Measurements from ENCODE around the gene WDR13.
"Not testable (repeated sequence)": the region's sequence is repeated elsewhere in the genome, so short reads cannot be mapped to it uniquely, and the experiment has no call there.

Gene WDR13

DNA sequence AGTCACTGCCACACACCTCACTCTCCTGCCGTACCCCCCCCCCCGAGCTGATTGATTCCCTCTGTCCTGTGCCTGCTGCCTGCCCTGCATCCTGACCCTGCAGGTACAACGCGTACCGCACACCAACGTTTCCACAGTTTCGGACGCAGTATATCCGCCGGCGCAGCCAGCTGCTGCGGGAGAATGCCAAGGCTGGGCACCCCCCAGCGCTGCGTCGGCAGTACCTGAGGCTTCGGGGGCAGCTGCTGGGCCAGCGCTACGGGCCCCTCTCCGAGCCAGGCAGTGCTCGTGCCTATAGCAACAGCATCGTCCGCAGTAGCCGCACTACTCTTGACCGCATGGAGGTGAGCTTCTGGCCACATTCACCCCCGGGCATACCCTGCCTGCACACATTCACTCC lies 1.3 kb downstream of the WDR13 start:
- no peak for DNase-seq

GRCh38 chrX:48599341-48599740 lies 2.0 kb downstream of the WDR13 start:
- no peak for DNase-seq

- no peak for DNase-seq
These were observed 2.9 kb downstream of the WDR13 start for GRCh38 chrX:48600226-48600625.

DNA sequence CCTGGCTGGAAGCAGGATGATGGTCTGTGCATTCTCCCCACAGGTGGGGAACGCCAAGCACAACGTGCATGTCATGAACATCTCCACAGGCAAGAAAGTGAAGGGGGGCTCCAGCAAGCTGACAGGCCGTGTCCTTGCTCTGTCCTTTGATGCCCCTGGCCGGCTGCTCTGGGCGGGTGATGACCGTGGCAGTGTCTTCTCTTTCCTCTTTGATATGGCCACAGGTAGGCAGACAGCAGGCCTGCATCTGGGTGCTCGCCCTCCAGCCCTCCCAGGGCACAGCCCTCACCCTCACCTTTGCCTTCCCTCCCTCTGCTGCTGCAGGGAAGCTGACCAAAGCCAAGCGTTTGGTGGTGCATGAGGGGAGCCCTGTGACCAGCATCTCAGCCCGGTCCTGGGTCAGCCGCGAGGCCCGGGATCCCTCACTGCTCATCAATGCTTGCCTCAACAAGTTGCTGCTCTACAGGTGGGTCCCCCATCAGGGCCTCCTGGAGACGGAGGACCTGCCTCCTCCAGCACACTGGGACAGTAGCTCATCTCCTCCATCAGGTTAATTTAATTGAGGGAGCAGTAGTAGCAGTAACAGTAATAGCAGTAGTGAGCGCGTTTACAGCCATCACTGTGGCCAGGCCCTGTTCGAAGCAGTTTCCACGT lies 4.6 kb downstream of the WDR13 start:
- no peak for DNase-seq

- no peak for DNase-seq
These were observed 7.4 kb downstream of the WDR13 start for GRCh38 chrX:48604701-48605100.

DNA sequence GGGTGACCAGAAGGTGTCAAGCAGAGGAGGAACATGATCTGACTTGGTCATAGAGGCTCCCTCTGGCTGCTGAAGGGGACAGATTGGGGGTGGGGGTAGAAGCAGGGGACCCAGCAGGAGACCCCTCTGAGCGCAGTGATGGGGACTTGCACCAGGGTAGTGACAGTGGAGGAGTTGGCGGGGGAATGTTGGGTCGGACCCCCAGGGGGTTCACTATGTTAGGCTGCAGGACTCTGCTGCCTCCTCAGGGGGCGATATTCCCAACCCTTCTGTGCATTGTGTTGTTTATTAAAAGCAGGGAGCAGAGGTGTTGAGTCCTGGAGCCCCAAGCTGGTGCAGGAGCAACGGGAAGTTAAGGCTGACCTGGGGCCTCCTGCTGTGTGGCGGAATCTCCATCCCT lies 8.8 kb downstream of the WDR13 start:
- no peak for DNase-seq

DNA sequence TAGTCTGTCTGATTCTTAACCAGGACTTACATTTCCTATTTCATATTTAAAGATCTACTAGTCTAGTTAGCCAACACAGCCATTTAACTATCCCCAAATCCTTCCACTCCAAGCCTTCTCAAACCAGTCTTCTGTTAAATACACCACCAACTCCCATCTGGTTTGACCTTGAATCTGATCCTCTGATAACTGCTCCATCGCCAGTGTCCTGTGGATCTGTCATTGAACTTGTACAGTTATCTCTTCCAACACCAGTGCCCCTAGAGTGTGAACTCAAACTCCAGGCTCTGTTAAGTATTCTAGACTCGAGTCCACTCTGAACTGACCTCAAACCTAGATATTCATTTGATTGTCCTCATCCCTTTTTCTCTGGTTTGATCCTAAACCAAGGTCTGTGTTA lies 14.4 kb downstream of the WDR13 start:
- DNase-seq = no peak

DNA sequence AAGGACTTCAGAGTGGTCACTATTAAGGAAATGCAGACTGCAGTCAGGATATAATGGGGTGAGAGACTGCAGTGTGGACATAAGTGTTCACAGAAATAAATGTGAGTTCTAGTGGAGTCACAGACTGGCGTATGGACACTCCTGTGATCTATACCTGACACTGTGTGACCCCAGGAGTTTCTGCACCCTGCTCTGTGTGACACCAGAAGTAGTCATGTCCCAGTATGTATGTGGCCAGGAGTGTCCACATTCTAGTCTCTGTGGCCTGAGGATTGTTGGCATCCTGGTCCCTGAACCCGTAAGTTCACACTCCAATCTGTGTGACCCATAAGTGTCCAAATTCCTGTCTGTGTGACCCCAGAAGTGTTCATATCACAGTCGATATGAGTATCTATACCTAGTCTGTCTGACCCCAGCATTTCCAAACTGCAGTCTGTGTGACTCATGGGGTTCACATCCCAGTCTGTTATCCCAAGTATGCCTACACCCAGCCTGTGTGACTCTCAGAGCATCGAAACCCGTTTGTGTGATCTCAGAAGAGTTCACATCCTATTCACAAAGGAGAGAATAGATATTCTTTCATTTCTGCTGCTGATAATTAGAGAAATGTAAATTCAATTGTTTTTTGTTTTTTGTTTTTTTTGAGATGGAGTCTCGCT lies 16.3 kb downstream of the WDR13 start:
- no peak for DNase-seq

DNA sequence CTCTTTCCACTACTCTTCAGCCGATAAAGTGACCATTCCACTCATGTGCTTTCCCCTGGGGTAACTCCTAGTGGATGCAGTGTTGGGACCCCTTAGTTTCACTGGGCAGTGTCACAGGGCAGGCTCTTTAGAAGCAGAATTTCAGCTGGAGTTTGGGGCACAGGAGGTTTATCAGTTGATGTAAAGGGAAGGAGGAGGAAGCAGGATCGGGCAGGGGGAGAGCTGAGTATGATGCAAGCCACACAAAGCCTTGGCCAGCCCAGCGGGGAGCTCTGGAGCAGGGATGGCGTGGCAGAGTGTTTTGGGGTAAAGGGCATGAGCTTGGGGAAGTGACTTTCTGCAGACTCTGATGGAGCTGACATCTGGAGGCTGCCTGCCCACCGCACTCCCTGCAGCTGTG lies 19.3 kb downstream of the WDR13 start:
- peak in 1 of 2 donors; percentile 4 for DNase-seq

DNA sequence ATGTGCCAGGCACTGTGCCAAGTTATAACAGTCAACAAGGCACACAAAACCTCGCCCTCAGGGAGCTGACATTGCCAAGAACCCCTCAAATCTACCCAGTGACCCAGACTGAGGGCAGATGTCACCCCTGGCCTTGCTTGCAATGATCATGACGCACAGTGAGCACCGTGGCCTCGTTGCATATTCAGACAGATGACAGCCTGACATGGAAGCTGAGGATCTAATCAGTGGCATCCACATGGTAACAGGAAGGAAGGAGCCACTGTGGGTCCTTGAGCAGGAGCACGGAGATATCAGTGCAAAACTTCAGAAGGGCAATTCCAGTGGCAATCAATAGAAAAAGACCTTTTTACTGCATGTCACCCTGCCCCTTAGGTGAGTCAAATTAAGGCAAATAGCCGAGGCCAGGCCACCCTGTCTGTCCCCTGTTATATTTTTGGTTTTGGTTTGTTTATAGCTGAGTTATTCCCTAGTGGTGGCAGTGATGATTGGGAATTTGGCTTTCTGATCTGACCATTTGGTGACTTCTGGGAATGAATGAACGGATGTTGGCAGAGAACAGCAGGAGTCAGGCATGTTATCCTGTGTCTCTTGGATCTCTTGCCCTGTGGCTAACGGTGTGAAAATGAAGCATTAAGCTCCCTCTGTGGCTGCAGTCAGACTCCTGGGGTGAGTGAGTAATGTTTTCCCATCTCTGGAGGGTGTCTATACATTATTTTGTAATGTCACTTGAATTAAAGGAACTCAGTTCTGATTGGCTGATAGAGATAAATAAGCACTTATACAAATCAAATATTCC lies 20.4 kb downstream of the WDR13 start:
- DNase-seq = peak in 1 of 2 donors; percentile 8

DNA sequence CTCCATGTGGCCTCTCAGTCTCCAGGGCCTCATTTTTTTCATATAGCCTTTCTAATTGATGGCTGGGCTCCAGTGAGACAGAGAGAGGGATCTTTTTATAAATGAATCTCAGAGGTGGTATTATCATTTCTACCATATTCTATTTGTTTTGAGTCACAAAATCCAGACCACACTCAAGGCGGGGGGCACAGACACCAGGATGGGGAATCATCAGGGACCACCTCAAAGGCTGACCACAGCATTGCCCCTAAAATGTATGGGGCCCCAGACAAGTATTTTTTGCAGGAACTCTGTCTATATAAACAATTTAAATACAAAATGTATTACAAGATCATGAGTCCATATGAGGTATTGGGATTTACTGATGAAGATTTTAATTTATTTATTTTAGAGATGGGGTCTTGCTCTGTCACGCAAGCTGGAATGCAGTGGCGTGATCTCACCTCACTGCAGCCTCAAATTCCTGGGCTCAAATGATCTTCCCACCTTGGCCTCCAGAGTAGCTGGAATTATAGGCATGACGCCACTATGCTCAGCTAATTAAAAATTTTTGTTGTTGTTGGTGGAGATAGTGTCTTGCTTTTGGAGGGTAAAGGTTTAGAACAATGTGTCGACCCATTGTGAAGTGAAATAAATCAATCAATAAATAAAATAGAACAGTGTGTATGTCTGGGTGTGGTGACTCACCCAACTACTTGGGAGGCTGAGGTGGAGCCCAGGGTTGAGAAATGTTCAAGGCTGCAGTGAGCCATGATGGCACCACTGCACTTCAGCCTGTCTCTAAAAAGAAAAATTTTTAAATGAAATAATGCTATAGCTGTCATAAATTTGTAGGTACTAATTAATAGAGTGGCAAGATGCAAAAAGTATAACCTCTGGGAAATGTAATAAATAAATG lies 29.4 kb downstream of the WDR13 start:
- DNase-seq = peak in 1 of 2 donors; percentile 2

- DNase-seq = peak; percentile 76 to 86
These were observed 34.2 kb downstream of the WDR13 start for GRCh38 chrX:48631376-48632090.

DNA sequence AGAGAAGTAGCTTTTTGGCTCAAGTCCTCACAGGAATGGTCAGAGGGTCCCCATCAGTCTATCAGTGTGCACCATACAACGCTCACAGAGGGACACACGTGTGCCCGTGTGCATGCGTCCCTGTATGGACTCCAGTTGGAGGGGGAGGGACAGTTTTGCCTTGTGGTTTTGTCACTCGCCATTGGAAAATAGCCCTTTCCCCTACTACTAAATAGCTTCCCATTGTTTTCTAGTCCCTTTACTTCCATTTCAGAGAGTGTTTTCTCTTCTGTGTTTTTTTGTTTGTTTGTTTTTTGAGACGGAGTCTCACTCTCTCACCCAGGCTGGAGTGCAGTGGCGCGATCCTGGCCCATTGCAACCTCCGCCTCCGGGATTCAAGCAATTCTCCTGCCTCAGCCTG lies 34.9 kb downstream of the WDR13 start:
- DNase-seq = no peak

GRCh38 chrX:48636301-48636700 lies 39.0 kb downstream of the WDR13 start:
- no peak for DNase-seq

- DNase-seq = no peak
These were observed 39.5 kb downstream of the WDR13 start for GRCh38 chrX:48636776-48637175.

GRCh38 chrX:48645669-48646068 lies 48.4 kb downstream of the WDR13 start:
- DNase-seq = no peak

DNA sequence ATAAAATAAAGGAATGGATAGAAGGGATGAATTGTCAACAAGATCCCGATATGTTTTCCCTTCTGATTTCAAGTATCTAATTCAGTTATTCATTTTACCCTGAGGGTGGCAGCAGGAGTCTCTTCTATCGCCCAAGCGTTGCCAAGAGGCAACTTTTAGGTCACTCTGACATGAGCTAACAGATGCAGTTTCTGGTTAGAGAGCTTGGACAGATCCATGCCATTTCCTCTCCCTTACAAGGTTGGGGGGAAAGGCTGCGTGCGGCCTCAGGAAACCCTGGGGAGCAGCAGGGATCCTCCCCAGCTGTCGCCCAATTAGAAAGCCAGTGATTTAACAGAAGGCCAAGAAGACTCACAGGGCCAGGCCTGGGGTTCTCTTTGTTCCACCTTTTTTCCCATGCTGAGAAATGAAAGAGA lies 51.1 kb downstream of the WDR13 start:
- DNase-seq = peak; percentile 38 to 45

GRCh38 chrX:48649102-48649501 lies 51.8 kb downstream of the WDR13 start:
- DNase-seq = no peak

GRCh38 chrX:48652055-48652579 lies 54.8 kb downstream of the WDR13 start:
- not testable (repeated sequence) for DNase-seq

DNA sequence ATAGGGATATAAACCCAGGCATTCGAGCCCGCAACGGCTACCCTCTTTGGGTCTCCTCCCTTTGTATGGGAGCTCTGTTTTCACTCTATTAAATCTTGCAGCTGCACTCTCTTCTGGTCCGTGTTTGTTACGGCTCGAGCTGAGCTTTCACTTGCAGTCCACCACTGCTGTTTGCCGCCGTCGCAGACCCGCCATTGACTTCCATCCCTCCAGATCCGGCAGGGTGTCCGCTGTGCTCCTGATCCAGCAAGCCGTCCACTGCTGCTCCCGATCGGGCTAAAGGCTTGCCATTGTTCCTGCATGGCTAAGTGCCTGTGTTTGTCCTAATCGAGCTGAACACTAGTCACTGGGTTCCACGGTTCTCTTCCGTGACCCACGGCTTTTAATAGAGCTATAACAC lies 57.5 kb downstream of the WDR13 start:
- not testable (repeated sequence) for DNase-seq
